A673 (cell line): ENCODE measurements around the gene ANKRD52. TPM values are rescaled to one million over a fixed set of nuclear protein-coding genes. Genes with fewer than 3 reads are reported as not detected.

Experiments used
- BruUV-seq: library from RNA; stranded (reverse); fragments of 400-500 nt; replicated peaks from 2 replicates; lab custom pipeline; 2021; lab: Mats Ljungman, UMichigan
- CTCF ChIA-PET: fragments of 300-600 bp; sonication (Branson Sonifier 250); formaldehyde crosslinking; loops from one replicate; lab custom pipeline; 2022; ENCODE audit warnings: antibody characterized with exemption; lab: Charles Lee
- POLR2A ChIA-PET: fragments of 300-600 bp; sonication (Branson Sonifier 250); formaldehyde crosslinking; loops from one replicate; lab custom pipeline; 2022; ENCODE audit warnings: antibody characterized with exemption; ENCODE audit not compliant: low non-redundant PET; lab: Charles Lee
- DNase-seq: peaks from one replicate; pipeline ENCODE4 v3.0.0-alpha.2; 2015; ENCODE audit warnings: low spot score
- H3K27ac ChIP-seq: fragments of 200-600 bp; sonication (generic); 2 replicates; pipeline ENCODE4 v1.5.1; 2016; ENCODE audit warnings: mixed run types, low read depth, mild to moderate bottlenecking, mixed read lengths, antibody characterized with exemption, low read length; ENCODE audit not compliant: poor library complexity, severe bottlenecking
- H3K27me3 ChIP-seq: fragments of 200-600 bp; sonication (generic); replicated peaks from 2 replicates; pipeline ENCODE4 v1.6.1; 2017; ENCODE audit warnings: mixed run types, low read depth, mild to moderate bottlenecking, mixed read lengths, antibody characterized with exemption, low read length; ENCODE audit not compliant: insufficient read depth, poor library complexity
- H3K36me3 ChIP-seq: fragments of 200-600 bp; sonication (generic); 2 replicates; pipeline ENCODE4 v1.6.1; 2016; ENCODE audit warnings: mixed run types, mild to moderate bottlenecking, mixed read lengths, antibody characterized with exemption, low read length; ENCODE audit not compliant: insufficient read depth, poor library complexity, severe bottlenecking
- H3K4me1 ChIP-seq: fragments of 200-600 bp; sonication (generic); 2 replicates; pipeline ENCODE4 v1.6.1; 2017; ENCODE audit warnings: mixed run types, mild to moderate bottlenecking, mixed read lengths, antibody characterized with exemption, low read length; ENCODE audit not compliant: insufficient read depth, poor library complexity, severe bottlenecking
- H3K4me3 ChIP-seq: fragments of 200-600 bp; sonication (generic); 2 replicates; pipeline ENCODE4 v1.5.1; 2016; ENCODE audit warnings: low read depth, mixed run types, mild to moderate bottlenecking, mixed read lengths, low read length; ENCODE audit not compliant: poor library complexity, severe bottlenecking
- H3K9me3 ChIP-seq: fragments of 200-600 bp; sonication (generic); 2 replicates; pipeline ENCODE4 v1.6.1; 2016; ENCODE audit warnings: mixed run types, low read depth, mild to moderate bottlenecking, mixed read lengths, antibody characterized with exemption, low read length; ENCODE audit not compliant: poor library complexity, severe bottlenecking
- EZH2 ChIP-seq: fragments of 200-600 bp; sonication (generic); IDR thresholded peaks from 2 replicates; pipeline ENCODE4 v1.6.1; 2017; ENCODE audit warnings: borderline replicate concordance, low read depth, mild to moderate bottlenecking, mixed read lengths, antibody characterized with exemption, low read length; ENCODE audit not compliant: poor library complexity, severe bottlenecking
- intact Hi-C: fragments of 100-400 bp; cut with micrococcal nuclease; formaldehyde crosslinking; loops from one replicate; pipeline ENCODE4 v1.10.0; 2022; ENCODE audit not compliant: unreplicated experiment
- total RNA-seq: library from RNA; stranded (reverse); gene quantifications from 2 replicates; pipeline ENCODE4 v1.2.3, GENCODE V29; 2021
- TF ChIP-seq, protein P1 (sequence below): fragments of 300-800, 200-600 bp; sonication (generic); conservative IDR thresholded peaks from 2 replicates; pipeline ENCODE4 v1.5.1; 2017; ENCODE audit warnings: low read depth, mild to moderate bottlenecking, antibody characterized with exemption, low read length, moderate library complexity, mixed read lengths

The ANKRD52 gene
- total RNA-seq, 1 experiment from 2014 or later: 74.7 TPM

DNA sequence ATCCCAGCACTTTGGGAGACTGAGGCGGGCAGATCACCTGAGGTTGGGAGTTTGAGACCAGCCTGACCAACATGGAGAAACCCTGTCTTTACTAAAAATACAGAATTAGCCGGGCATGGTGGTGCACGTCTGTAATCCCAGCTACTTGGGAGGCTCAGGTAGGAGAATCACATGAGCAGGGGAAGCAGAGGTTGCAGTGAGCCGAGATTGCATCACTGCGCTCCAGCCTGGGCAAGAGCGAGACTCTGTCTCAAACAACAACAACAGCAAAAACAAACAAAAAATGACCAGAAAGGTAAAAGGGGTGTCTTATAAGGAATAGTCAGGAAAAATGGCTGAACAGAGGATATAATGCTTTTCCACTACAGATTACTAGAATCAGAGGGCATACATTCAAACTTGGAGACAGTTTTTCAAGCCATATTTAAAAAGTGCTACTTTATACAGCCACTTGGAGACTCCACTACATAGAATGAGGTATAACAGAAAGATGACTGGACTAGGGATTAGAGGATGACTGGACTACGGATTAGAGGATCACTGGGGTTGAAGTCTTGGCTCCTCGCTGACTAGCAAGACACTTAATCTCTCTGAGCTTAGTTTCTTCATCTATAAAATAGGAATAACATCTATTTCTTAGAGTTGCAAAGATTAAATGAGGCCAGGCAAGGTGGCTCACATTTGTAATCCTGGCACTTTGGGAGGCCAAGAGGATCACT lies 46.8 kb upstream of the ANKRD52 start:
- Histone ChIP-seq H3K27ac (no peak overlapping the region), H3K36me3 (peaks cover 12% of the 10 kb centered on the region), H3K27me3 (no peaks in the 10 kb centered on the region), H3K4me3 (no peak overlapping the region), H3K4me1 (peaks cover 8% of the 10 kb centered on the region), H3K9me3 (no peaks in the 10 kb centered on the region)
- ChIA-PET POLR2A (no interaction called here), CTCF (interaction anchor here (0.7 kb wide), 1 partner anchor 13 kb away, joined by 10 read pairs; no protein-coding TSS in a partner anchor)
- BruUV-seq: no TSS peak
- TF ChIP-seq EZH2: no peak
- TF ChIP-seq, protein P1, sequence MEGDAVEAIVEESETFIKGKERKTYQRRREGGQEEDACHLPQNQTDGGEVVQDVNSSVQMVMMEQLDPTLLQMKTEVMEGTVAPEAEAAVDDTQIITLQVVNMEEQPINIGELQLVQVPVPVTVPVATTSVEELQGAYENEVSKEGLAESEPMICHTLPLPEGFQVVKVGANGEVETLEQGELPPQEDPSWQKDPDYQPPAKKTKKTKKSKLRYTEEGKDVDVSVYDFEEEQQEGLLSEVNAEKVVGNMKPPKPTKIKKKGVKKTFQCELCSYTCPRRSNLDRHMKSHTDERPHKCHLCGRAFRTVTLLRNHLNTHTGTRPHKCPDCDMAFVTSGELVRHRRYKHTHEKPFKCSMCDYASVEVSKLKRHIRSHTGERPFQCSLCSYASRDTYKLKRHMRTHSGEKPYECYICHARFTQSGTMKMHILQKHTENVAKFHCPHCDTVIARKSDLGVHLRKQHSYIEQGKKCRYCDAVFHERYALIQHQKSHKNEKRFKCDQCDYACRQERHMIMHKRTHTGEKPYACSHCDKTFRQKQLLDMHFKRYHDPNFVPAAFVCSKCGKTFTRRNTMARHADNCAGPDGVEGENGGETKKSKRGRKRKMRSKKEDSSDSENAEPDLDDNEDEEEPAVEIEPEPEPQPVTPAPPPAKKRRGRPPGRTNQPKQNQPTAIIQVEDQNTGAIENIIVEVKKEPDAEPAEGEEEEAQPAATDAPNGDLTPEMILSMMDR: no peak
- intact Hi-C loops: no loop called here
- no peak for DNase-seq

DNA sequence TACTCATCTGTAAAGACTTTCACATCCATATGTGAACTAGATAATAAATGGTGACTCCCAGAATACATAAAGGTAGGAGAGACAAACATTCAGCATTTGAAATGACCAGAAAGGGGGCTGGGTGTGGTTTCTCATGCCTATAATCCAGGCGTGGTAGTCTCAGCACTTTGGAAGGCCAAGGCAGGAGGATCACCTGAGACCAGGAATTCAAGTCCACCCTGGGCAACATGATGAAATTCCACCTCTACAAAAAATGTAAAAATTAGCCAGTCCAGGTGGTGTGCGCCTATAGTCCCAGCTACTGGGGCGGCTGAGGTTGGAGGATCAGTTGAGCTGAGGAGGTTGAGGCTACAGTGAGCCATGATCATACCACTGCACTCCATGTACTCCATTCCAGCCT lies 46.1 kb upstream of the ANKRD52 start:
- POLR2A ChIA-PET: interaction anchor here (0.5 kb wide), 1 partner anchor 926 kb away, joined by 7 read pairs; no protein-coding TSS in a partner anchor

DNA sequence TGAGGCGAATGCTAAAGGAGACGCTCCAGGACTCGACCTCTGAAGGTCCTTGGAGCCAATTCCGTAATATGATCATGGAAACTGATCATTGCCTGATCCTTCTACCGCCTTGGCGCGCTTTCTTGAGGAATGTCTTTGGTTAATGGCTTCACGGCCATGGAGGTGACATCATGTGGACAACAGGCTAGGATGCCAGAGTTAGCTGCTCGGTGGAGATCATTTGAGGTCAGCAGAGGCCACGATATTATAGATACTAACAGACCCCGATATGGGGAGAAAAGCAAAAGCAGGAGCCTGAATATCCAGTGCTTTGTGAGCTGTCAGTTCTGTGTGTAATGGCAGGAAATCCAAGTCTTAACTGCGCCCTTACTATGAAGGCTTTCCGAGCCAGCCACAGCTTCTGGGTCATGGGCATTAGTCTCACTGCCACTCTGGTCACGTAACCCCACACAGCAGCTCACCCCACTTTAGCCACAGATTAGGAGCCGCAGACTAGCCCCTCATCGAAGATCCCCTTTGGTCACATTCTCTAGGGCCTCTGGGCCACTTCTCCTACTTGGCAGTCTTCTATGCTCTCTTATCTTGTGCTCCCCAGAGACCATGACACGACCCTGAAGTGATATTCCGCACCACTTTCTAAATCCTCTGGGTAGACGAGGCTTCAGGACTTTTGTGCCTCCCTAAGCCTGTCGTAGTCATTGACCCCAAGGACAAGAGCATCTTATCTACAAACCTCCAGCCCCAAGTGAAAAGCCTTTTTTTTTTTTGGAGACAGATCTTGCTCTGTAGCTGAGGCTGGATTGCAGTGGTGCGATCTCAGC lies 42.7 kb upstream of the ANKRD52 start:
- BruUV-seq: TSS peak; percentile 84
- CTCF ChIA-PET: interaction anchor here (0.6 kb wide), 1 partner anchor 164 kb away, joined by 3 read pairs; no protein-coding TSS in a partner anchor
- no peak for DNase-seq
- intact Hi-C loops: no loop called here
- Histone ChIP-seq H3K36me3 (peaks cover 15% of the 10 kb centered on the region), H3K4me3 (peak overlapping the region; percentile 90), H3K27ac (peak overlapping the region; percentile 86), H3K9me3 (no peaks in the 10 kb centered on the region), H3K27me3 (no peaks in the 10 kb centered on the region), H3K4me1 (peaks cover 28% of the 10 kb centered on the region)
- POLR2A ChIA-PET: interaction anchor here (0.7 kb wide), 1 partner anchor 927 kb away, joined by 3 read pairs; no protein-coding TSS in a partner anchor
- no peak for TF ChIP-seq EZH2
- TF ChIP-seq, protein P1: no peak

More for the DNA sequence above, 46.1 kb upstream of the ANKRD52 start:
- no peak for DNase-seq
- Histone ChIP-seq H3K27ac (no peak overlapping the region), H3K27me3 (no peaks in the 10 kb centered on the region), H3K4me1 (peaks cover 8% of the 10 kb centered on the region), H3K4me3 (no peak overlapping the region), H3K9me3 (no peaks in the 10 kb centered on the region), H3K36me3 (peaks cover 12% of the 10 kb centered on the region)
- no TSS peak for BruUV-seq
- no peak for TF ChIP-seq EZH2
- TF ChIP-seq, protein P1: no peak
- CTCF ChIA-PET: no interaction called here
- intact Hi-C loops: no loop called here
